RPMI7951 (cell line): ENCODE data around the gene RTL10. TPM values are rescaled to one million over a fixed set of nuclear protein-coding genes. Genes with fewer than 3 reads are reported as not detected.

Experiments
- DNase-seq: peaks from one replicate; pipeline ENCODE4 v3.0.0-alpha.2; 2012; ENCODE audit warnings: low read depth
- total RNA-seq: library from RNA; depleted of rRNA; stranded (reverse); fragments of >200 nt; shearing (Covaris generic); gene quantifications from 2 replicates; pipeline ENCODE4 v1.2.3, GENCODE V29; 2014

Gene RTL10
- total RNA-seq, 1 experiment from 2014 or later: 8.5 TPM

GRCh38 chr22:19876314-19876940 lies 21.8 kb upstream of the RTL10 start:
- DNase-seq: no peak

- DNase-seq: no peak
Measured at GRCh38 chr22:19875531-19876313, 21.0 kb upstream of the RTL10 start.

- no peak for DNase-seq
Measured at GRCh38 chr22:19875061-19875530, 20.4 kb upstream of the RTL10 start.

GRCh38 chr22:19874307-19875060 lies 19.8 kb upstream of the RTL10 start:
- DNase-seq: no peak

GRCh38 chr22:19873960-19874306 lies 19.3 kb upstream of the RTL10 start:
- no peak for DNase-seq

- no peak for DNase-seq
Measured at GRCh38 chr22:19873138-19873959, 18.7 kb upstream of the RTL10 start.

GRCh38 chr22:19872779-19873137 lies 18.1 kb upstream of the RTL10 start:
- no peak for DNase-seq

GRCh38 chr22:19871845-19872778 lies 17.4 kb upstream of the RTL10 start:
- DNase-seq: no peak

- no peak for DNase-seq
Measured at GRCh38 chr22:19871023-19871844, 16.6 kb upstream of the RTL10 start.

GRCh38 chr22:19870153-19871022 lies 15.7 kb upstream of the RTL10 start:
- no peak for DNase-seq

- DNase-seq: no peak
Measured at GRCh38 chr22:19869497-19870152, 15.0 kb upstream of the RTL10 start.

- DNase-seq: peak; percentile 30
Measured at GRCh38 chr22:19868773-19869471, 14.2 kb upstream of the RTL10 start.

- no peak for DNase-seq
Measured at GRCh38 chr22:19868333-19868732, 13.7 kb upstream of the RTL10 start.

- DNase-seq: no peak
Measured at GRCh38 chr22:19867617-19868016, 12.9 kb upstream of the RTL10 start.

GRCh38 chr22:19866665-19867009 lies 12.0 kb upstream of the RTL10 start:
- DNase-seq: no peak

- no peak for DNase-seq
Measured at GRCh38 chr22:19865141-19865829, 10.6 kb upstream of the RTL10 start.

GRCh38 chr22:19864538-19865106 lies 9.9 kb upstream of the RTL10 start:
- DNase-seq: no peak
